HepG2 (cell line): Measurements from ENCODE around the gene ADAMTS14. TPM values are rescaled to one million over a fixed set of nuclear protein-coding genes. Genes with fewer than 3 reads are reported as not detected.

Experiments
- ATAC-seq: fragments of 200-7000 bp; cut with Tn5 transposase; 3 replicates; pipeline ENCODE4 v1.9.1; 2020; ENCODE audit warnings: mild to moderate bottlenecking, moderate library complexity
- BruUV-seq: library from RNA; stranded (reverse); fragments of 400-500 nt; replicated peaks from 2 replicates; lab custom pipeline; 2021; lab: Mats Ljungman, UMichigan
- CTCF ChIA-PET: fragments of 300-600 bp; formaldehyde crosslinking; extraction: SDS; loops from one replicate; lab custom pipeline; 2021; ENCODE audit warnings: low total read pairs, inconsistent platforms, low intra/inter-chr PET ratio; lab: Yijun Ruan, JAX
- POLR2A ChIA-PET: fragments of 350-600 bp; sonication (Branson Sonifier 250); formaldehyde crosslinking; loops from one replicate; lab custom pipeline; 2020; ENCODE audit warnings: antibody characterized with exemption, inconsistent platforms; lab: Yijun Ruan, JAX
- DNase-seq: peaks from one replicate; pipeline ENCODE4 v3.0.0-alpha.2; 2015; ENCODE audit warnings: low spot score
- FAIRE-seq: peaks from 3 replicates; lab custom pipeline; 2011; peaks lifted over from hg19 to GRCh38; lab: Jason Lieb, UNC
- H2AFZ ChIP-seq: one replicate; pipeline ENCODE4 v1.6.1; 2011; ENCODE audit warnings: low read length, inconsistent platforms
- H3K27ac ChIP-seq: fragments of 300-600 bp; 3 replicates; pipeline ENCODE4 v1.8.0; 2011; ENCODE audit warnings: mixed run types, mild to moderate bottlenecking, mixed read lengths, low read length, inconsistent platforms; ENCODE audit not compliant: insufficient read depth; ENCODE audit errors: extremely low read length
- H3K27me3 ChIP-seq, 2 experiments: fragments of 200-600 bp in 1 of 2; 2 replicates in 1 of 2; 3 replicates in 1 of 2; pipeline versions ENCODE4 v1.6.0 to v1.8.0; 2011; ENCODE audit warnings: low read length in 2 of 2, mild to moderate bottlenecking in 2 of 2, moderate library complexity in 2 of 2, inconsistent platforms in 1 of 2; ENCODE audit not compliant: insufficient read depth in 2 of 2, control insufficient read depth in 1 of 2
- H3K36me3 ChIP-seq, 2 experiments: fragments of 200-600 bp in 1 of 2; replicated peaks in 1 of 2; 2 replicates in 1 of 2; 3 replicates in 1 of 2; pipeline versions ENCODE4 v1.5.1 to v1.8.0; 2011; ENCODE audit warnings: low read length in 2 of 2, inconsistent platforms in 1 of 2; ENCODE audit not compliant: insufficient read depth in 2 of 2, control insufficient read depth in 1 of 2
- H3K4me1 ChIP-seq: 2 replicates; pipeline ENCODE4 v1.5.1; 2012; ENCODE audit warnings: low read length, inconsistent platforms; ENCODE audit not compliant: insufficient read depth
- H3K4me2 ChIP-seq: 2 replicates; pipeline ENCODE4 v1.6.0; 2011; ENCODE audit warnings: low read depth, low read length, inconsistent platforms
- H3K4me3 ChIP-seq, 3 experiments: fragments of 200-600 bp in 1 of 3; sonication (generic), shearing (Covaris generic) in 1 of 3; replicated peaks in 1 of 3; 2 replicates each; pipeline ENCODE4 v1.5.1; 2011 to 2016; ENCODE audit warnings: low read length in 3 of 3, inconsistent platforms in 2 of 3, low read depth in 2 of 3, mild to moderate bottlenecking in 2 of 3, control low read depth in 1 of 3, mixed read lengths in 1 of 3; ENCODE audit not compliant: insufficient read depth in 1 of 3
- H3K79me2 ChIP-seq: one replicate; pipeline ENCODE4 v1.6.1; 2011; ENCODE audit warnings: low read length, inconsistent platforms; ENCODE audit not compliant: insufficient read depth
- H3K9ac ChIP-seq: 2 replicates; pipeline ENCODE4 v1.6.0; 2011; ENCODE audit warnings: mild to moderate bottlenecking, low read depth, low read length, inconsistent platforms; ENCODE audit not compliant: insufficient read depth
- H3K9me3 ChIP-seq: 2 replicates; pipeline ENCODE4 v1.5.1; 2012; ENCODE audit warnings: mild to moderate bottlenecking, low read length
- H4K20me1 ChIP-seq: 2 replicates; pipeline ENCODE4 v1.6.0; 2011; ENCODE audit warnings: inconsistent platforms, mild to moderate bottlenecking, low read length, moderate library complexity; ENCODE audit not compliant: insufficient read depth
- CSRNP1 ChIP-seq: sonication (generic); formaldehyde crosslinking; IDR thresholded peaks from 2 replicates; pipeline ENCODE4 v1.8.1; 2023; ENCODE audit warnings: mild to moderate bottlenecking, missing genetic modification reagents
- DMAP1 ChIP-seq: IDR thresholded peaks from 2 replicates; pipeline ENCODE4 v1.6.1; 2016
- FOXA3 ChIP-seq: IDR thresholded peaks from 2 replicates; pipeline ENCODE4 v1.6.1; 2016; ENCODE audit warnings: missing genetic modification reagents, missing compliant biosample characterization
- FOXJ3 ChIP-seq: sonication (generic); formaldehyde crosslinking; IDR thresholded peaks from 2 replicates; pipeline ENCODE4 v1.4.0; 2020; ENCODE audit warnings: missing genetic modification reagents, mild to moderate bottlenecking, borderline replicate concordance
- NAIF1 ChIP-seq: sonication (generic); formaldehyde crosslinking; IDR thresholded peaks from 2 replicates; pipeline ENCODE4 v1.5.0; 2020; ENCODE audit warnings: mild to moderate bottlenecking, missing genetic modification reagents, borderline replicate concordance
- SNAPC4 ChIP-seq: sonication (generic); formaldehyde crosslinking; IDR thresholded peaks from 2 replicates; pipeline ENCODE4 v1.4.0; 2020; ENCODE audit warnings: mild to moderate bottlenecking, missing genetic modification reagents
- ZBTB42 ChIP-seq: sonication (generic); formaldehyde crosslinking; IDR thresholded peaks from 2 replicates; pipeline ENCODE4 v1.5.0; 2020; ENCODE audit warnings: mild to moderate bottlenecking, missing genetic modification reagents
- ZFP82 ChIP-seq: sonication (generic); formaldehyde crosslinking; IDR thresholded peaks from 2 replicates; pipeline ENCODE4 v1.5.1; 2020; ENCODE audit warnings: mild to moderate bottlenecking, missing genetic modification reagents, borderline replicate concordance
- ZNF337 ChIP-seq: sonication (generic); formaldehyde crosslinking; IDR thresholded peaks from 2 replicates; pipeline ENCODE4 v1.5.1; 2020; ENCODE audit warnings: missing genetic modification reagents, low read depth, mild to moderate bottlenecking, borderline replicate concordance
- ZNF557 ChIP-seq: sonication (generic); formaldehyde crosslinking; IDR thresholded peaks from 2 replicates; pipeline ENCODE4 v1.4.0; 2020; ENCODE audit warnings: missing genetic modification reagents
- ZNF652 ChIP-seq: IDR thresholded peaks from 2 replicates; pipeline ENCODE4 v1.6.1; 2016; ENCODE audit warnings: low read depth, borderline replicate concordance
- ZNF761 ChIP-seq: sonication (generic); formaldehyde crosslinking; conservative IDR thresholded peaks from 2 replicates; pipeline ENCODE4 v1.4.0; 2020; ENCODE audit warnings: mild to moderate bottlenecking, missing genetic modification reagents
- ZSCAN12 ChIP-seq: sonication (generic); formaldehyde crosslinking; IDR thresholded peaks from 2 replicates; pipeline ENCODE4 v1.9.0; 2021; ENCODE audit warnings: mild to moderate bottlenecking, missing genetic modification reagents
- ZXDC ChIP-seq: sonication (generic); formaldehyde crosslinking; IDR thresholded peaks from 2 replicates; pipeline ENCODE4 v1.5.0; 2020; ENCODE audit warnings: mild to moderate bottlenecking, missing genetic modification reagents
- WGBS: methylation state at CpG from one replicate; pipeline ENCODE4 v1.1.6; 2017; ENCODE audit warnings: low lambda C conversion rate; 5-methylcytosine and 5-hydroxymethylcytosine counted together
- in situ Hi-C: cut with HindIII; loops from 2 replicates; pipeline ENCODE4 v1.10.0; 2017; ENCODE audit warnings: low pct_unique_long_range_greater_than_20kb; ENCODE audit not compliant: extremely low pct_ligation_motif_present
- intact Hi-C: fragments of 100-400 bp; cut with micrococcal nuclease; formaldehyde crosslinking; loops from one replicate; pipeline ENCODE4 v1.10.0; 2022; ENCODE audit not compliant: unreplicated experiment
- polyA plus RNA-seq, 8 experiments: library from polyadenylated mRNA; depleted of rRNA in 3 of 8; stranded (reverse) in 7 of 8; unstranded in 1 of 8; fragments of >200 nt; fragmentation: Illumina TruSeq in 4 of 8; extraction: Trizol in 4 of 8; gene quantifications; 2 replicates each; pipeline versions ENCODE4 v1.2.1 to v1.2.3, GENCODE V29; 2011 to 2016; ENCODE audit warnings: low read depth in 4 of 8, missing spikeins in 1 of 8, mixed read lengths in 1 of 8; ENCODE audit not compliant: insufficient read depth in 1 of 8
- total RNA-seq, 5 experiments: library from RNA; depleted of rRNA; stranded (reverse); fragments of >200 nt; fragmentation: Illumina TruSeq; extraction: Trizol; gene quantifications; 2 replicates each; pipeline ENCODE4 v1.2.3, GENCODE V29; 2016; ENCODE audit warnings: low read depth in 1 of 5

The ADAMTS14 gene
- total and polyA plus RNA-seq, 2 of the 13 experiments (the other 11 are each of a cell fraction or from before 2014, with no cell fraction given), result 0.04 to 0.07 TPM

- Histone ChIP-seq H4K20me1 (no peaks in the 10 kb centered on the region), H3K9ac (no peak overlapping the region), H3K27ac (no peak overlapping the region), H3K4me2 (no peak overlapping the region), H3K79me2 (no peaks in the 10 kb centered on the region), H3K4me3 (no peak overlapping the region), H3K9me3 (no peaks in the 10 kb centered on the region), H2AFZ (no peak overlapping the region), H3K36me3 (no peaks in the 10 kb centered on the region), H3K4me1 (peaks cover 7% of the 10 kb centered on the region), H3K27me3 (no peaks in the 10 kb centered on the region; a peak in 2 of 5 replicates)
- in situ Hi-C loops (no loop called here), intact Hi-C loops (no loop called here)
- no peak for ATAC-seq
- ChIA-PET POLR2A (no interaction called here), CTCF (no interaction called here)
- no peak for FAIRE-seq
- WGBS, result 41% methylated on average over 2 of the region's 2 CpGs
- BruUV-seq, result no TSS peak
- TF ChIP-seq ZNF337 (CRISPR knock-in tag), result no peak
- TF ChIP-seq ZFP82, result no peak
- no peak for TF ChIP-seq DMAP1 (CRISPR knock-in tag)
- TF ChIP-seq NAIF1 (CRISPR knock-in tag), result no peak
- no peak for TF ChIP-seq ZBTB42 (CRISPR knock-in tag)
- no peak for TF ChIP-seq ZNF557 (CRISPR knock-in tag)
- TF ChIP-seq ZSCAN12 (CRISPR knock-in tag), result no peak
- TF ChIP-seq SNAPC4 (CRISPR knock-in tag), result no peak
- no peak for TF ChIP-seq FOXJ3 (CRISPR knock-in tag)
- no peak for TF ChIP-seq ZXDC (CRISPR knock-in tag)
- TF ChIP-seq CSRNP1, result no peak
- no peak for TF ChIP-seq ZNF761
- no peak for TF ChIP-seq FOXA3 (CRISPR knock-in tag)
- TF ChIP-seq ZNF652 (CRISPR knock-in tag), result no peak
- DNase-seq, result no peak
Measured at GRCh38 chr10:70803775-70804420, 131.6 kb downstream of the ADAMTS14 start.
